ENCODE measurements around the gene SPAG16. TPM values are rescaled to one million over a fixed set of nuclear protein-coding genes. Genes with fewer than 3 reads are reported as not detected.

SPAG16 gene
- total RNA-seq, 1 experiment from 2014 or later, result 17.3 TPM

GRCh38 chr2:213678437-213679218 is 394.4 kb downstream of the SPAG16 start:
- H3K56ac ChIP-seq (ENCODE audit: insufficient read length, low read depth, low read length), result no peak overlapping the region
- no peak overlapping the region for H4K5ac ChIP-seq (ENCODE audit: insufficient read length, low read depth, low read length)
- peak overlapping the region in 1 of 3 experiments; percentile 23; a peak in 3 of 7 replicates for H3K27ac Mint-ChIP-seq
- H4K20me1 ChIP-seq (ENCODE audit: control insufficient read depth, insufficient read depth, insufficient read length), result no peaks in the 10 kb centered on the region
- H3K4me1 Mint-ChIP-seq, result no peaks in the 10 kb centered on the region; a peak in 1 of 4 replicates
- H3K23ac ChIP-seq (ENCODE audit: insufficient read length, low read depth, low read length), result no peak overlapping the region
- no peak for DNase-seq
- H3K27me3 Mint-ChIP-seq (ENCODE audit: low read depth), result no peaks in the 10 kb centered on the region; the same call in 1 of the 2 replicates
- H3K9ac ChIP-seq (ENCODE audit: extremely low read depth, insufficient read length, low read length), result no peak overlapping the region
- no peak overlapping the region for H3K27ac ChIP-seq (ENCODE audit: insufficient read length, low read depth, low read length)
- H3K79me1 ChIP-seq (ENCODE audit: insufficient read depth, low read depth, low read length, poor library complexity, severe bottlenecking), result no peaks in the 10 kb centered on the region
- no peak overlapping the region for H2BK120ac ChIP-seq (ENCODE audit: low read depth, low read length, poor library complexity, severe bottlenecking)
- H2BK5ac ChIP-seq (ENCODE audit: insufficient read length, low read length), result no peak overlapping the region
- peaks cover 12 to 35% (median 26%) of the 10 kb centered on the region in 3 experiments for H3K36me3 Mint-ChIP-seq (ENCODE audit: insufficient read depth in 1 of 3, low read depth in 3 of 3)
- no peak overlapping the region for H3T11ph ChIP-seq (ENCODE audit: low read length)
- no peak overlapping the region for H4K91ac ChIP-seq (ENCODE audit: insufficient read length, low read depth, low read length)
- no peaks in the 10 kb centered on the region for H3K79me2 ChIP-seq (ENCODE audit: insufficient read depth, low read length)
- no peak overlapping the region for H2AK5ac ChIP-seq (ENCODE audit: insufficient read length, low read length)
- H2BK15ac ChIP-seq (ENCODE audit: low read depth, low read length), result no peak overlapping the region
- peaks cover 22 to 30% of the 10 kb centered on the region in 2 experiments for H3K9me3 Mint-ChIP-seq
- TF ChIP-seq CTCF (conservative IDR thresholded peaks at IDR 0.05), result no peak
- no peak overlapping the region for H2BK12ac ChIP-seq (ENCODE audit: insufficient read length, low read depth, low read length)
- no peak overlapping the region for H3K18ac ChIP-seq (ENCODE audit: insufficient read length, low read depth, low read length)
- no peak overlapping the region for H3K4me3 Mint-ChIP-seq
- peak overlapping the region; percentile 12 for H4K8ac ChIP-seq (replicated peaks; ENCODE audit: insufficient read length, low read depth, low read length)
- H2AFZ ChIP-seq (ENCODE audit: low read length), result no peak overlapping the region
- no peak overlapping the region for H3K4ac ChIP-seq (ENCODE audit: low read depth, low read length)
- H3K14ac ChIP-seq (ENCODE audit: insufficient read depth, low read length), result no peak overlapping the region
- no peaks in the 10 kb centered on the region for H3K23me2 ChIP-seq (ENCODE audit: insufficient read length, low read depth, low read length, poor library complexity, severe bottlenecking)
- no peaks in the 10 kb centered on the region for H3K9me3 ChIP-seq (ENCODE audit: control insufficient read depth, low read depth, low read length)
- no CpG with 5 or more reads among the region's 6 CpGs for WGBS (ENCODE audit: extremely low coverage, insufficient read length, low lambda C conversion rate)
- no peak overlapping the region for H3K4me2 ChIP-seq (ENCODE audit: insufficient read depth, insufficient read length, low read length)
- no peaks in the 10 kb centered on the region for H3K4me1 ChIP-seq (ENCODE audit: insufficient read depth, low read length)
- no peak overlapping the region for H2BK20ac ChIP-seq (ENCODE audit: low read depth, low read length, poor library complexity, severe bottlenecking)
- H3K27me3 ChIP-seq (ENCODE audit: insufficient read depth, low read length), result no peaks in the 10 kb centered on the region

Measured in H9 (cell line).